SIG-M5 (cell line): Measurements from ENCODE around the gene SHQ1.

ENCODE experiments used
- DNase-seq: peaks from one replicate; lab custom pipeline; 2025; lab: John Stamatoyannopoulos, UW

Gene SHQ1

DNA sequence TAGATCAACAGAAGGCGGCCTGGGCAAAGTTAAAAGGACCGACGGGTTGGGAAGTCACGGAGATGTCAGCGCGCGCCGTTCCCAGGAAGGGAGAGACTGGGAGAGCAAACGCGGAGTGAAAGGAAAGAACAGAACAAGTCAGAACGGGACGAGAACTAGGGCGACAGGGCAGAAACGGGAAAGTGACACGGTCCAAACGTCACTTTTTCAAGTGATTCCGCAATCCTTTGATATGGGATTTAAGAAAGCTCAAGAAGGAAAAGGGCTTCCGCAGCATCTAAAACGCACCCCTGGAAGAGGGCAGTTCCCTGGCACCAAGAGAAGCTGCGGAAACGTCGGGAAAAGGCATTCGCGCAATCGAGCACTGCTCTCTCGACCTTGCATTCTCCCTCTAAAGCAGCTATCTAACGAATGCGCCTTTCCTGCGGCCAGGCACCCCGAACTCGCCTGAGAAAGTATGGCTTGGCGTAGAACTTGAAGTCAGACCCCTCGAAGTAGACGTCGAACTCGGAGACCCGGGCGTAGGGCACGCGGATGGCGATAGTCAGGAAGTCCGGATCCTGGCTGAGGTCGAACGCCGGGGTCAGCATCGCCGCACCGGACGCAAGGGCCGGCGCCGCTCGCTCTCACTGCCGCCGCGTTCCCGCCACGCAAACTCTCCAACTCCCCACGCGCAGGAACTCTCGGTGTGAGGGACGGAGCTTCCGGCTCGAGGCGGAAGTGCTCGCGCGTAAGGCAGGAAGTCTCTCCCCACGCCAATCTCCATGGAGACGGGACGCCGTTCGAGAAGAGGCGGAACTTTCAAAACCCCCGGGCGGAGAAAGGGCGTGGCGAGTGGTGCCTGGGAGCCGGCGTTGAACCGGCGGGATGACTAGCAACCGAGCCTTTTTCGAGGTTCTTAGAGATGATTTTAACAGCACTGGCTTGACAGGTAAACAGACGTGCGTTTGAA, at the start of gene SHQ1:
Gene SHQ1, minus strand, starts transcription at position 695 of the 952 bp plus-strand sequence. Its CDS starts 105 bp downstream, at position 590.
- DNase-seq, result peak; percentile 75

DNA sequence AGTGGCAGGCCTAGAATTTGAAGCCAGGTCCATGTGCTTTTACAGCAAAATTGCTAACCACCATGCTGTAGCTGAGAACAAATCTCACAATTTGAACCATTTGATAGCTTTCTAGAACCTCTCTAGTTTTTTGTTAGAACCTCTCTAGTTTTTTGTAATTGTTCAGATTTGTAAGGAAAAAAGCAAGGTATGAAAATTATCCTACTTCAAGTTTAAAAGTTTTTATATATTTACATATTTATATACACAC, 49.4 kb upstream of the SHQ1 start:
- DNase-seq, result no peak

DNA sequence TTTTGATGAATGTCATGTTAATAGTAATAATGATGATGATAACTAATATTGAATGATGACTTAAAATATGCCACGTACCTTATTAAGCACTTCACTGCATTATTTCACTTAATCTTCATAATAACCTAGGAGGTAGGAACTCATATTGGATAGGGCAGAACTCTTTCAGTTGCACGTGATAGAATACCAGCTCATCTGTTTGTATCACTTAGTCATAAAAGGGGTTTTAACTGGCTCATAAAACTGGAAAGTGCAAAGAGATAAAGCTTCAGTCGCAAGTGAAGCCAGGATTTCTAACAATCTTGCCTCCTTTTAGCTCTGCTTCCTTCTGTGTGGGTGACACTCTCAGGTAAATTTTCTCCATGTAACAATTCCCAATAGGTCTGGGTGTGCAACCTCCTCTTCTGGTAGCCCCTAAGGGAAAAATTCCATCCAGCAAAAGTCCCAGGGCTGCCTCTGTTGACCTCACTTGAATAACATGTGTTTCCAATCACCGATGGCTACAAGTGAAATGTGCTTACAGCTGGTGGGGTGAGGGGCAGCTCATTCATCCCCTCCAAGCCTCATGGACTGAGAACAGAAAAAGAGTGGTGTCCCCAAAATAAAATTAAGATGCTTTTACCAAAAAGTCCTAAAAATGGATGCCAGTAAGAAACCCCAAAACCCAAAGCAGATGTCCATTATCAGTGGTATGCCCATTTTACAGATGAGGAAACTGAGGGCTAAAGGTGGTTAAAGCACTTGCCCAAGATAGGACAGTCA, 48.9 kb upstream of the SHQ1 start:
- DNase-seq, result no peak

DNA sequence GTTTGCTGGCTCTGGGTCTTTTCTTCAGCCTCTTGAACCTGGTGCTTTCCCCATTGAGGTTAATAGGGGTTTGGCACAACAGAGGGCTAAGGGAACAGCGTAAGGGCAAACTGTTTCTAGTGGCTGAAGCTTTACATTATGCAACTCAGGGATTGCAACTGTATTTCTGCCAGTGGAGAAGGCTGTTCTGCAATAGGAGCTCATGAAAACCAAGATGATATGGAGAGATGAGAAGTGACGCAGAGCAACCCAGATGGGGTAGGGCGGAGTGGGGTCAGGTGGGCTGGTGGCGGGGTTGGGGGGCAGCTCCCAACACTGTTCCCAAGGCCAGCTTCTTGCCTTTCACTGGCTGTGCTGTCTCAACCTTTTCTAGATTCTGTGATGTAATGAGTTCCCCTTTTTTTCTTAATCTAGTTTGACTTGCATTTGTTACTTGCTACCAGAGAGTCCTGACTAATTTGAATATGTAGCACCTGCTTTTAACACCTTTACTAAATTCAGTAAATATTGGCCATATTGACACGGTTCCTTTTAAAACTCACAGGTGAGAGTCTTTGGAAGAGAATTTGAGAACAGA, 46.8 kb upstream of the SHQ1 start:
- no peak for DNase-seq

DNA sequence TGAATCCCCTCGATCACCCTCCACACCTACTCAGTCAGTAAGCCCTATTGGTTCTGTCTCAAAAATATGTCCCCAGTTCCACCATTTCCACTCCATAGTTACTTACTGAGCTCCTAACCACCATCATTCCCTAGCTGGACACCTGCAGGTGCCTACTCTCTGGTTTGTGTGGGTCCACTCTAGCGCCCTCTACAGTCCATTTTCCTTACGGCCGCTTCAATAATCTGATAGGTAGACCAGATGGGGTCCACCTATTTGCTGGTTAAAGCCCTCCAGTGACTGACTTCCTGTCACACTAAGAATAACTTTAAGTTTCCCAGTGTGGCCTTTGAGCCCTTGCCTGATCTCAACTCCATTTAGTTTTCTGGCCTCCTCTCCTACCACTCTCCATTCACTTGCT, 44.6 kb upstream of the SHQ1 start:
- no peak for DNase-seq

DNA sequence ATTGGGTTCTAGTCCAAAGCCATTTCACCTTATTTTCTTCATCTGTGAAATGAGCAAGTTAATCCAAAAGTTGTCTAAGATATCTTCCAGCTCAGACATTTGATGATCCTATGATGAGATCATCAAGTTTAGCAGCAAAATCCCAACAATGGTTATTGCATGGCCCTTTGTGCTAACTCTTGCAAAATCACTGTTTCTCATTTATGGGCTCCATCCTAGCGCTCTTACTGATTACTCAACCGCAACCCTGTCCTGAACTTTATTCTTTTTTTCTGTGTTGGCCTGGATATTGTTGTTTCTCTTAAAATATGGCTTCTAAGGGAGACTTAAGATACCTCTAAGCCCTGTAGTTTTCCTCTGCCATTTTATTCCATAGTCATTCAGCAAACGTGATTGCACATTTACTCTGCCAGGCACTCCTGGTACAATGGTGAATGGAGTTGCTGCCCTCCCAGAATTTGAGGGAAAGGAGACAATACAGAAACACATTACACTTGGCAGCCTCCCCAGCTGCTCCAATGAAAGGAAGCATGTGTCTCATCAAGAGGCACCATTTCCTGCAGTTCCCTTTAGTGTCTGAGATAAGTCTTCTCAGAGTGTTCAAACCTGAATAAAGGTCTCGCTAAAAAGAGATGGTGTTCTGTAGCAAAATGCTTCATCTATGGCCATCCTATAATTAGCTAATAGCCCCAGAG, 44.0 kb upstream of the SHQ1 start:
- no peak for DNase-seq

DNA sequence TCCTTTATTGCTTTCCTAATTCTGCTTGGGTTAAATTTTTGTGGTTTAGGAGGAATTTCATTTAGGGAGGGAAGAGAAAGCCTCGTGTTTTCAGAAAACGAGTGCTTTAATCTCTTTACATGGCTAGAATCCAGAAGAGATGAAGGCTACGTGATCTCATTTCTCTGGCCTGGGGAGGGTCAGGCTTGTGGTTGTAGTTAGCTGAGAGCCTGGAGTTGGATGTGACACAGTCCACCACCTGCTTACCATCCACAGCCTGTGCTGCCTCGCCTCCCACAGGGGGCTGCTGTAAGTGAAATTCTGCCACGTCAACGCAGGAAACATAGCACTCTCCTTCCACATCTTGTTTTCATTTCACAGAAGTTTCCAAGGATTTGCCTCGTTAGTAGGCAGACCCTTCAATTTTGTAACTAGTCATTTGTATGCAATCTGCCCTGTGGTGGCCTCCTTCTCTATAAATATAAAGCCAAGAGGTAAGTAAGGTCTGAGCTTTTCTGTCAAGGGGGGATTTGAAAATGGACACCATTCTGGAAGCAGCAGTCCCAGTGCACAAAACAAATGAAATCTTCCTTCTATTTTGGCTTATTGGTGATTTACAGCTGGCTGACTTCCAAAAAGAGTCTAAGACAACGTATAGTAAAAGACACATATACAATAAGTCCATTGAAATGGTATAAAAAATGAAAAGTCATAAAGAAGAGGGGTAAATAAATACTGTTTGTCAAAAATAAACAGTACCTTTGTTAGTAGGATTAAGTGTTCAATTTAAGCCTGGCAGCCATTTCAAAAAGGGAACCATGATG, 43.0 kb upstream of the SHQ1 start:
- no peak for DNase-seq

DNA sequence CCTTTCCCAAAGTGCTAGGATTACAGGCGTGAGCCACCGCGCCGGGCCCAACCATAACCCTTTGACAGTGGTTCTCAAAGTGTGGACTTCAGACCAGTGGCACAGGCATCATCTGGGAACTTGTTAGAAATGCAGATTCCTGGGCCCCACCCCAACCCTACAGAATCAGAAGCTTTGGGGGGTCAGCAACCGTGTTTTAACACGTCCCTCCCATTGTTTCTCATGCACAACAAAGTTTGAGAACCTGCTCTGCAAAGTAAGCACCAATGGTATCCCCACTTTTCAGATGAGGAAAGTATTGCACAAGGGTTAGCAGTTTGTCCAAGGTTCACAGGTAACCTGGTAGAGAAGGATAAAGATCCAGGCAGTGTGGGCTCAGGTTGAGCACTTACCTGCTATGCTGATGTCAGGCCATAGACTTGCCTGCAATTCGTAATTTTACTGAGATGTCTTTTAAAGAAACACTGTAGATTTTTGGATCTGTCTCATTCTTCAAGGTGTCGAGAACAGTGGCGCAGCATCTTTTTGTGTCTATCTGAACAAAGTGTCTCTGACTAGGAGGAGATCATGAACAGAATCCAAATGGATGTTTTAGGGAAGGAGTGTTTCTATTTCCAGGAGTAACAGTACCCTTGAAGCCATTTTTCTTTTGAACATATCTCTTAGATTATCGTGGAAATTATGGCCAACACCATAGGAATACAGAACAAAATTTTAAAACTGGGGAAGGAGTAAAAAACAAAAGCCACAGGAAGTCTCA, 42.1 kb upstream of the SHQ1 start:
- no peak for DNase-seq

DNA sequence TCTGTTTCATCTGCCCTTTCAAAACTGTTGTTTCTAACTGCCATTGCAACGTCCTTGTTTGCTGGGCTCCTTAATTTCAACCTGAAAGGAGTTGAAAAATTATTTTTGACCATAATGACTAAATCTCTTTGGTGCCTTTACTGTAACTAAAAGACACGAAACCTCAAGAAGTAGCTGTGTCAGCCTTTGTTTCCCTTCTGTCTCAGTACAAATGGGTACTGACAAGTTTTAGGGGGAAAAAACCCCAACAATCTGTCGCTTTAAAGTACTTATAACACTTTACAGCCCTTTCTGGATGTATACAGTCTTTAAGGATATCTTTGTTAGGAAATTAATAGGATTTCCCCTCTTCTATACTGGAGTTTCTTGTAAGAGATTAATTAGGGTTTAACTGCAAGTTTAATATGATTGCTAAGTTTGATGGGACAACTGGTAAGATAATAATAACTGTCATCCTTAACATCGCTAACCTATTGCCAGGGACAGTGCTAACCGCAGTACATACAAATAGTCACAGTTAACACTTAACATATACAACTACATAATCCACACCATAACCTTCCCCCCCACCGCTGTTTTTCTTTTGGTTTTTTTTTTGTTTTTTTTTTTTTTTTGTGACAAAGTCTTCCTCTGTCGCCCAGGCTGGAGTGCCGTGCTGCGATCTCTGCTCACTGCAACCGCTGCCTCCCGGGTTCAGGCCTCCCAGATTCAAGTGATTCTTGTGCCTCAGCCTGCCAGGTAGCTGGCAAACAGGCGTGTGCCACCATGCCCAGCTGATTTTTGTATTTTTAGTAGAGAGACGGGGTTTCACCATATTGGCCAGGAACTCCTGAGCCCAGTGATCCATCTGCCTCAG, 41.3 kb upstream of the SHQ1 start:
- DNase-seq, result no peak

DNA sequence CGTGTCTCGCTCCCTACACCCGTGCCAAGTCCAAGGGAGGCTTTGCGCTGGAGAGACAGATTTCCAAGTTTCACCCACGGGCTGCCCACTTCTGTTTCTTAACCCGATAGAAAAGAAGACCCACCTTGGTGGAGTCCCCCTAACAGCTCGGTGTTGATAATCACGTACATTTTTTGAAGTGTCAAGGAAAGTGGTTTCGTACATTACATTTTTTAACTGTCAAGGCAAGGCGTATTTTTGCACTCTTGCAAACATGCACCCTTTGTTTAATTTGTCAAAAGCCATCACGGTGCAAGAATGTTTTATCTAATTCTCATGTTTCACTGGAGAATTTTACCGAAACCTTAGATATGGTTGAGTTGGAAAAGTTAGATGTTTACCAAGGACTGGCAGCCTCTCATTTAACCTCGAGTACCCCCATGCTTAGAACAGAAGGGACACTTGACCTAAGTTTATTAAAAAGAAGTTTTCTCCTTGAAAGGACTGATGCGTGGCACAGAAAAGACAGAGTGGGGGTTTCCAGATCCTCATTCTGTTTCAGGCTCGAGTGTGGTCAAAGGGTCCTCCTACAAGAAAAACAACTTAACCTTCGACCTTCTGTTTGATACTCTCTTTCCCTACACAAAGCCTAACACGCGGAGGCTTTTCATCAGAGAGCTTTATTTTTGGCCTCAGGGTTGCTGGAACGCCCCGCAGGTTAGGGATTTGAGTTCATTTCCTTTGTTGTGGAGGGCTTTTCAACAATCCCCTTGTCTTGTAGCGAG, 40.5 kb upstream of the SHQ1 start:
- DNase-seq, result no peak

DNA sequence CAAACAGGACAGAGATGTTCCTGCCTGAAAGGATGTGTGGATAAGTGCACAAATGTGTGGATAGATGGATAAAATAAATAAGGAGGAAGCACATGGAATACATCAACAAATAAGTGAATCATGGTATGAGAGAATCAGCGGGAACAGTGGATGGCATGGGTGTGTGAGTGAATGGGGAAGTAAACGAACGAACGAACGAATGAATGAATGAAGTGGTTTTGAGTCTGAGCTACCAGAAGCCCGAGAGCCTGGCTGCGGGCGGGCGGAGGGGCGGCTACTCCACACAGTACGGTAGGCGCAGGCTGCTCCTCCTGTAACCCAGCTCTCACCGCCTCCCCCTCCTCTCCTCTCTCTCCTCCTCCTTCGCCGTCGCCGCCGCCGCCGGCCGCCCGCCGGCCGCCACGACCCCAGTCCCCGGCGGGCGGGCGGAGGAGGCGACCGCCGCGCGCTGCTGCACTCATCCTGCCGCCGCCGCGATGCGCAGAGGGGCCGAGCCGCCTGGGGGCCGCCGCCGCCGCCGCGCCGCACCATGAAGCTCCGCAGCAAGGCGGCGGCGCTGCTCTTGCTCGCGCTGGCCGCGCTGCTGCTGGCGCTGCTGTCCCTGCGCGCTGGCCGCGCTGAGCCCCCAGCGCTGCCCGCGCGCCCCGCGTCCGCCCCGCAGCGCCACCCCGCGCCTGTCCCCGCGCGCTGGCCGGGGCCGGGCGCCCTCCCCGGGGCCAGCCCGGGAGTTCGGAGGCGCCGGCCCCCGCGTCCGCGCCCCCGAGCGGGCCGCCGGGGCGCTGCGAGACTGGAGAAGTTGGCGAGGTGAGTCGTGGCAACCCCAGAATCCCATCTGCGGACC, 39.7 kb upstream of the SHQ1 start, which contains the start of gene GXYLT2:
Gene GXYLT2, plus strand, starts transcription at position 342 of the 841 bp plus-strand sequence. Its CDS starts 188 bp downstream, at position 530.
- no peak for DNase-seq

DNA sequence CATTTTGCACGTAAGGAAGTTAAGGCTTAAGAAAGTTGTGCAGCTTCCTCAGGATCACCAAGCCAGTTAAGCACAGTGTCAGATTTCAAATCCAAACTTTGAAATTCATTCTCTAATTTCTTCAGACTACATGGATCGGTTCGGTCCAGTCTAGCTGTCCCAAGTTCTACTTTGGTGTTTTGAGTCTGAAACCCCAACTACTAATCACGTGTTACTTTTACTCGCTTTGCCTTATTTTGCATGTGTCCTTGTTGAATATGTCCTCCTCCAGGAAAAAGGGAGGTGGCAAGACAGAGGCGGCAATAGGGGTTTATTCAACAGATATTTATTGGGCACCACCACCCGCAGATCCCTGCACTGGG, 39.1 kb upstream of the SHQ1 start:
- no peak for DNase-seq

DNA sequence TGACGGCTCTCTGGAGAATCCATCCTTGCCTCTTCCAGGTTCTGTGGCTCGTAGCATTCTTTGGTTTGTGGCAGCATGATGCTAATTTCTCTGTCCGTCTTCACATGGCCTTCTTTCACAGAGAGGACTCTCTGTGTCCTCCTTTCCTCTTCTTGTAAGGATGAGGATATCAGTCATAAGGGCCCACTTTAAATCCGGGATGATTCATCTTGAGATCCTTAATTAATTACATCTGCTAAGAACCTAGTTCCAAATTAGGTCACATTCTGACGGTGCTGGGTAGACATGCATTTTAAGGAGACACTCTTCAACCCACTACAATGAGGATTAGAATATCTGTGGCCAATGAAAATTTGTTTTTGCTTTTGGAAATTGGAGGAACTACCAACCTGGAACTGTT, 23.9 kb upstream of the SHQ1 start:
- no peak for DNase-seq

DNA sequence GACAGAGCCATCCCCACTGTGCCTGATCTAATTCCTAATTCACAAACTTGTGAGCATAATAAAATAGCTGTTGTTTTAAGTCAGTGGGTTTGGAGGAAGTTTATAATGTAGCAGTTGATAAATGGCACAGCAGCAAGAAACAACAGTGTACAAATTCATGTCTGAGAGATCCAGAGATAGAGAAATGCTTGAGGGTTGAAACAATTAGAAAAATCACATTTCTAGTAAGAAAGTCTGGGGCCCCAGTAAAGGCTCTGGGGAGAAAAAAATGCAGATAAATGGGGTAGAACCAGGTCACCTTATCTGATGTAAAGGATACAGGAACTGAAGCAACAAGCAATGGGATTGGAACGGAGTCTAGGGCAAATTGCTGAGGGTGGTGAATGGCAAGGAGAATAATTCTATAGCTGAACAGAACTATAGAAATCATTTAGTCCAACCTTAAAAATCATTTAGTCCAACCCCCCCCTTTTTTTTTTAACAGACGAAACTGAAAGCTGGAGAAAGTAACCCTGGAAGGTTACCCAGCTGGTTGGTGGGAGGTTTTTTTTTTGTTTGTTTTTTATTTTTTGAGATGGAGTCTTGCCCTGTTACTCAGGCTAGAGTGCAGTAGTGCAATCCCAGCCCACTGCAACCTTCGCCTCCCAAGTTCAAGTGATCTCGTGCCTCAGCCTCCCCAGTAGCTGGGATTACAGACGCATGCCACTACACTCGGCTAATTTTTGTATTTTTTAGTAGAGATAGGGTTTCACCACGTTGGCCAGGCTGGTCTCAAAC, 14.3 kb upstream of the SHQ1 start:
- DNase-seq, result no peak

DNA sequence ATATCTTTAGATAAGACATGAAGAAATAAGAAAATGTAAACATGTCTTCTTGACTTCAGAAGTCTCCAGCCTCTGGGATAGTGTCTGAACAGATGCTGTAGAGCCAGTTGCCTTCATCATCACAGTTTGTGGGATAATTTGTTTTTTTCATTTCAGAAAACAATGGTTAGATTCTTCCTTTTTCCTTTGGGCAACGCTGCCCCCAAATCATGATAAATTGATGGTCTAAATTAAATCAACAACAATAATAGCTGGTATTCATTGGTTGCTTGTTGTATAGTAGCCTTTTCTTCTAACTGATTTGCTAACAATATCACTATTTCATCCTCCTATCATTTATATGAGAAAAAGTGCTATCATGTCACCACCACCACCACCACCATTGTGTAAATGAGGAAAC, 12.6 kb upstream of the SHQ1 start:
- no peak for DNase-seq

DNA sequence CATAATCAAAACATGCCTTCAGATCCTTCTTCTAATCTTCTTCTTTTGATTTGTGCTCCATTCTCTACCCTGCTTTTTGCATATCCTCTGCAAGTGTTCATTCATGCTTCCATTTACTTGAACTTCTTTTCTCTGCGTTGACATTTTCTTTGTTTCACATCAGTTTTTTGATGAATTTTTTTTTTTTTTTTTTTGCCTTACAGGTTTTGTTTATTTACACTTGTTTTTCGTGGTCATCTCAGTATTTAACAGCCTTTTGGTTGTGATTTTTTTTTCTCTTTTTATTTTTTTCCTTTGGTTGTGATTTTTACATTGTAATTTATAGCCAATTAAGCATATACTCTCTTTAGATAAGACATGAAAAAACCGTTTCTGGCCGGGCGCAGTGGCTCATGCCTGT, 11.8 kb upstream of the SHQ1 start:
- DNase-seq, result no peak

DNA sequence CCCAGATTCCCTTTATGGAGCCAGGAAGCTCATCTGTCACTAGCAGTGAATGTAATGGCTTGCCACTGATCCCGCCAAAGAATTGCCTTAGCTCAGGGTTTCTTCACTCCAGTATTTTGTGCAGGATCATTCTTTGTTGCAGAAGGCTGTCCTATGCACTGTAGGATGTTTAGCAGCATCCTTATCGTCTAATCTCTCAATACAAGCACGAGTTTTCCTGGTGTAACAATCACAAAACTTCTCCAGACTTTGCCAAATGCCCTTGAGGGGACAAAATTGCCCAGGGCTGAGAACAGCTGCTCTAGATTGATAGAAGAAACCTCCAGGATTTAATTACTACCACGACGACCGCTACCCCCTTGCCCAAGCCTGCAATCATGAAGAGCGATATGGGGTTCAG, 6.8 kb upstream of the SHQ1 start:
- no peak for DNase-seq
